GM21723 (cell line): ENCODE measurements around the gene TMEM266.

Experiments used
- ATAC-seq: cut with Tn5 transposase; IDR thresholded peaks from one replicate; pipeline ENCODE4 v1.9.1; 2021; ENCODE audit warnings: mild to moderate bottlenecking, moderate library complexity; ENCODE audit not compliant: unreplicated experiment

Gene TMEM266

GRCh38 chr15:76223521-76223920, 163.7 kb downstream of the TMEM266 start:
- ATAC-seq = no peak

- ATAC-seq = no peak
Observed at GRCh38 chr15:76229266-76229665, 169.5 kb downstream of the TMEM266 start.

GRCh38 chr15:76233921-76234320, 174.1 kb downstream of the TMEM266 start:
- ATAC-seq = no peak

GRCh38 chr15:76234337-76234889, 174.6 kb downstream of the TMEM266 start:
- no peak for ATAC-seq

- ATAC-seq = no peak
Observed at GRCh38 chr15:76235186-76235826, 175.5 kb downstream of the TMEM266 start.

GRCh38 chr15:76236350-76236749, 176.6 kb downstream of the TMEM266 start:
- ATAC-seq = no peak

GRCh38 chr15:76239786-76240185, 180.0 kb downstream of the TMEM266 start:
- no peak for ATAC-seq

GRCh38 chr15:76245072-76245610, 185.4 kb downstream of the TMEM266 start:
- ATAC-seq = no peak

GRCh38 chr15:76251717-76252116, 191.9 kb downstream of the TMEM266 start:
- ATAC-seq = no peak

- ATAC-seq = no peak
Observed at GRCh38 chr15:76252249-76252648, 192.5 kb downstream of the TMEM266 start.

GRCh38 chr15:76253691-76254473, 194.1 kb downstream of the TMEM266 start:
- no peak for ATAC-seq
